Kidney epithelial cell (primary cell): ENCODE measurements around the gene APAF1. TPM values are rescaled to one million over a fixed set of nuclear protein-coding genes. Genes with fewer than 3 reads are reported as not detected.

Source experiments
- DNase-seq: peaks from one replicate; pipeline ENCODE4 v3.0.0-alpha.2; 2010; ENCODE audit warnings: low read depth
- H3K27me3 ChIP-seq: 2 replicates; pipeline ENCODE4 v1.6.0; 2011; ENCODE audit warnings: low read length; ENCODE audit not compliant: control insufficient read depth, insufficient read depth
- H3K36me3 ChIP-seq: 2 replicates; pipeline ENCODE4 v1.5.1; 2011; ENCODE audit warnings: low read length; ENCODE audit not compliant: control insufficient read depth, insufficient read depth
- H3K4me3 ChIP-seq: 2 replicates; pipeline ENCODE4 v1.5.1; 2011; ENCODE audit warnings: low read depth, mild to moderate bottlenecking, control low read depth, low read length
- CTCF ChIP-seq: IDR thresholded peaks from 2 replicates; pipeline ENCODE4 v1.5.1; 2011; ENCODE audit warnings: mild to moderate bottlenecking, moderate library complexity, low read length, control low read depth, inconsistent platforms; ENCODE audit not compliant: insufficient read depth, poor library complexity, severe bottlenecking
- total RNA-seq: library from RNA; depleted of rRNA; stranded (reverse); fragments of >200 nt; gene quantifications from 2 replicates; pipeline ENCODE4 v1.2.3, GENCODE V29; 2015

APAF1 gene
- total RNA-seq, 1 donor from 2014 or later, result 15.7 TPM

- DNase-seq, result no peak
- TF ChIP-seq CTCF, result no peak
- H3K4me3 ChIP-seq, result no peak overlapping the region
- no peaks in the 10 kb centered on the region for H3K27me3 ChIP-seq
- H3K36me3 ChIP-seq, result no peaks in the 10 kb centered on the region
Observed at GRCh38 chr12:98656289-98657101, 11.4 kb downstream of the APAF1 start.

- no peak for TF ChIP-seq CTCF
- DNase-seq, result no peak
Observed at GRCh38 chr12:98660521-98660920, 15.4 kb downstream of the APAF1 start.

GRCh38 chr12:98669751-98670150, 24.7 kb downstream of the APAF1 start:
- Histone ChIP-seq H3K4me3 (no peak overlapping the region), H3K36me3 (peaks cover 1% of the 10 kb centered on the region), H3K27me3 (no peaks in the 10 kb centered on the region)
- no peak for DNase-seq
- no peak for TF ChIP-seq CTCF

More at GRCh38 chr12:98660521-98660920, 15.4 kb downstream of the APAF1 start:
- no peaks in the 10 kb centered on the region for H3K36me3 ChIP-seq
- H3K4me3 ChIP-seq, result no peak overlapping the region
- no peaks in the 10 kb centered on the region for H3K27me3 ChIP-seq

GRCh38 chr12:98671459-98671858, 26.4 kb downstream of the APAF1 start:
- DNase-seq, result no peak
- TF ChIP-seq CTCF, result no peak

GRCh38 chr12:98674841-98675240, 29.8 kb downstream of the APAF1 start:
- no peak for DNase-seq
- no peak for TF ChIP-seq CTCF
- no peaks in the 10 kb centered on the region for H3K36me3 ChIP-seq
- H3K4me3 ChIP-seq, result no peak overlapping the region
- H3K27me3 ChIP-seq, result no peaks in the 10 kb centered on the region

More at GRCh38 chr12:98671459-98671858, 26.4 kb downstream of the APAF1 start:
- peaks cover 1% of the 10 kb centered on the region for H3K36me3 ChIP-seq
- no peaks in the 10 kb centered on the region for H3K27me3 ChIP-seq
- no peak overlapping the region for H3K4me3 ChIP-seq
